HuH-7 (cell line): ENCODE results near the gene TGFBR3.

Experiments
- DNase-seq: peaks from one replicate; pipeline ENCODE4 v3.0.0; 2011; ENCODE audit warnings: low spot score

Gene TGFBR3

GRCh38 chr1:91732291-91733107, 153.5 kb downstream of the TGFBR3 start:
- no peak for DNase-seq

GRCh38 chr1:91731815-91732214, 154.1 kb downstream of the TGFBR3 start:
- DNase-seq: no peak

DNA sequence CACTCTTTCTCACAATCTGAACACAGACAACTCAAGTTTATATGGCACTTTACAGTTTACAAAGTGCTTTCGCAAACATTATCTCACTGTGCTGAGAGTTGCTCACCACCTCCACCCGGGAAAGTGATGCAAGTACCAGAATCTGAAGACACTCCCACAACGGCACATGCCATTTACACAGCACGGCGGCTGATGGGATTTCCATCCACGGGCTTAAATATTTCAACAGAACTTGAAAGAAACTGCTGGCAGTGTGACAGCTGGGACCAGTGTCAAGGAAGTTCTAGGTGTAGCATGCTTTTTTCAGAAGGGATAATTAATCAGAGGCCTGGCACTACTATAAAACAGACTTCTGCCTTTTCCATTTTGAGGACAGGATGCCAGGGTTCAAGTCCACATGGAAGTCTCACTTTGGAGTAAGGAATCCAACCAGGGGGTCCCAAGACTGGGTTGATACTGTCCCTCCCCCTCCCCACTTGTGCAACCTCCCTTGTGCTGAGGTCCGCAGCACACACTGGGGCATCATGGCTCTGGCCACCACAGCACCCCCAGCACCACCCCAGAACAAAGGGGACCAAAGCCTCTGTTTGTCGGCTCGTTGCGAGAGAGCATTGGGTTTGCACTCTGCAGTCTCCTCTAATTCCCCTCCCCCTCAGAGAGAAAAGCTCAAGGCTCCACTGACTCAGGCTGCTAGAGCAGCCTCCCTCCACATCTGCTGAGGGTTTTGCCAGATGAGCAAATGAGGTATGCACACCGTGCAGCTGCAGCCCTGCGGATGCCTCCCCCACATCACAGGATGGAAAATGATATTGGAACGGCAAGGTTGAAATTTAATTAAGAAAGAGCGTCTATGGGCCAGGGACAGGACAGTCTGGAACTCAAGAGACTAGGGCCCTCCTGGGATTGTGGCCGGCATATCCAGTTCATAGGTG, 154.9 kb downstream of the TGFBR3 start:
- DNase-seq: peak; percentile 26

GRCh38 chr1:91729621-91730358, 156.2 kb downstream of the TGFBR3 start:
- DNase-seq: no peak

DNA sequence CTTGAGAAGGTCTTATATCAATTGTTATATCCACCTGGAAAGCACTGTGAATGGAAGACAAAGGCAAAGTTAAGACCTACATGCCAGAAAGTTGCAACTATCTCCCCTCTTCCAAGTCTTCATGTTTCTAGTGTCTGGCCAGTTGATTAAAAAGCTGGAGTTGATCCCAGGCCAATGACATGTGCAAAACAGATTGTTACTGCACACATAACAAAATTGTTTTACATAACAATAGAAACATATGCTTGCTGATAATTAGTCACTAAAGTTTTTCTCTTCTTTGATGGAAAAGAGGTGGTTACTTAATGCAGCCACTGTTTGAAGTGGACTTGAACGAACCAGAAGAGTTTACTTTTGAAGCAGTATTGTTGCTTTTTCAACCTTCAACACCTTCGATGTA, 158.2 kb downstream of the TGFBR3 start:
- no peak for DNase-seq

DNA sequence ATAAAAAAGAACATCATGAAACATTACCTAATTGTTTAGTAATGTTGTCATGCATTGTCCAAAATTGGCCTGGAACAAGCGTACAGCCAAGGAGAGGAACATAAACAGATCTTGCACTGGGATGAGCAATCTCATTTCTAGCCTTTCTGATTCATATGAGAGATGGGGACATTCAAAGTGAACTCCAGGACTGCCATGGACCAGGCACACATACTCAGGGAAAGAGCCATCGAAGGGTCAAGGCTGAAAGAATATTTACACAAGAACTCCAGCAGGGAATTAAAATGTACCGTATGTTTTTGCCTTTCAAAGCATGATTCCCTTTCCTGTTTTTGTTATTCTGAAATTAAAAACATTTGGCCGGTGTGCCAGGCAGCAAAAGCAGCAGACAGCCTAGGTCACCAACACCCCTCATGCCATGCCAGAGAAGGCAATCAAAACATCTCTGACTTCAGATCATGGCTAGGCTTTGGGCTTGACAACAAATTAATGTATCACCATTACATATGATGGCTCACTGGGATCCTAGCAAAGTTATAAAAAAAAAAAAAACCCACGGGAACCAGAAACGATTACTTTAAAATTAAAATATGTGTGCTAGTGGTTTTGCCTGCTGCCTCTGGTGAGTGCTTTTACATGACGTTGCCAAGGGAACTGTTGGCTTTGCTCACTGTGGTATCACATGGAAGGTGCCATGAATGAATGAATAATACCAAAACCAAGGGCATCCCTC, 159.8 kb downstream of the TGFBR3 start:
- no peak for DNase-seq

DNA sequence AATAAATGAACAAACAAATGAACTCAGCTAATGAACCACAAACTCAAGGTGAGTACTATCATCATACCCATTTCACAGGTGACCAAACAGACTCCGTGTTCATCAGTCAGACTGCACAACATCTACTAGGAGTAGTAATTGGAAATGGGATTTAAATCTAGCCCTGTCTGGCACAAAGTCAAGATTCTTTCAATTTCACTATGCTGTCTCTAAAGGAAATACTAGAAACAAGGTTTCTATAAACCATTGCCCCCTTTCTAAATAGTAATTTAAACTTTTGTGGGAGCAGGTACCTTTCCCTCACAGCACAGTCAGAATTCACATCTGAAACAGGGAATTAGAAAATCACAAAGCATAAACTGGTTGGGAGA, 160.3 kb downstream of the TGFBR3 start:
- no peak for DNase-seq

DNA sequence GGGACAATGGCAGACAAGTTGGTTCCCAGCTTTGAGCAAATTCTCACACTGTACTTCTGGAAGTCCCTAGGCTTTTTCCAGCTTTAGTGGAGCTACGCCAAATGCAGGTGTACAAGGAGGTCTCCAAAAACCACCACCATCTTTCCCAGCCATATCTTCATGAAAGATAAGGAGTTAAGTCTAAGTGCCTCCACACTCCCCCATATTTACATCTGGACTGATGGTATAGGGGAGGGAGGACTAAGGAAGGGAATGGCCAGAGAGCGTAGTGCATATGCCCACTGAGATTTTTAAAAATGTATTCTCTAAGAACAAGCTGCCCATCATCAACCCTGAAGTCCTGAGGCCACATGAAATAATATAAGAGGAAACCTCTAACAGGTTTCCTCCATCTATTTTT, 161.3 kb downstream of the TGFBR3 start:
- no peak for DNase-seq

DNA sequence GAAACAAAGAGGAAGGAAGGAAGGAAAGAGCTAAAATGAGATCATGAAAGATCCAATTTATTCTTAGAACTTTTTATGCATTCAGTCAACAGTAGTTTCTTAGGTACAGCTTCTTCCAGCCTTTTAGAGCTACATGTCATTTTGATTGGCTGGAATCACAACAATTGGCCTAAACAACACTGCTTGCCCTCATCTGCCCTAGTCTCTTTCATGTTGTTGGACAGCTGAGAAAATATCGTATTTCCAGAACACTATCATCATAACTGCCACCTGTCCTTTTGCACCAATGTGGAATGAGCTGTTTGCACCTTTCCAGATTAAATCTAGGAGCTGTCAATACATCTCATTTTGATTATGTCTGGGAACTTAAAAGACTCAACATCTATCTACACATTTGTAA, 161.7 kb downstream of the TGFBR3 start:
- no peak for DNase-seq

DNA sequence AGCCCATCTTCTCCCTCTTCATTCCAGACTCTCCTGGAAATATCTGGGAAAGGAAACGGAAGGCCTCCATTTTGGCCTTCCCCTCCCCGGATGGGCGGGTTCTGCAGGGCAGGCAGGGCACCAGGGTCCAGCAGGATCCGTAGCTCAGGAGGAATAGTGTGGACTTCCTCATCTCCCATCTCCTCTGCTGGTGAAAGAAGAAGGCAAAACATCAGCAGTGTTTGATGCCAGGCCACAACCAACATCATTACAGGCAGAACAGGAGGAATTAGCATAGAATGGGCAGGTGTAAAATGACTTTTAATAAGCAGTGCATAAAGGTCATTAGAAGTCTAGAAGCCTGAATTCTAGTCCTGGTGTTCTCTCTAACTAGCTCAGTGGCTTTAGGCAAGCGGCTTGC, 165.9 kb downstream of the TGFBR3 start:
- no peak for DNase-seq

- DNase-seq: peak; percentile 18
Observed at GRCh38 chr1:91718877-91719276, 167.1 kb downstream of the TGFBR3 start.

DNA sequence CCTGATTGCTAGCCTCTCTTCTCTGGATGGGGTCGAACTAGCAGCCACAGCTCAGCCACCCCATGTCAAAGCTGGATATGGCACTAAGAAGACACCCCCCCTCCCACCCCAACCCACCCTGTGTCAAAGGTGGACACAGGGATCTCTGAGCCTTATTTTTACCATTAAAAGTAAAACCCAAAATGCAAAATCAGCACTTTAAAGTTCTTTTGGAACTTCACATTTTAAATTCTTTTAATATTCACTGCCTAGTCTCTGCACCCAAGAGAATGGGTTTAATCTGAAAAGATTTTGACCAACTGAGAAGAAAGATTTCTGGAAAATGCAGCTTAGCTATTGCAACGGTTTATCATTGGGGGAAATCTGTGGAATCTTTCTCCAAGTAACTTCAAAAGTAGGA, 167.6 kb downstream of the TGFBR3 start:
- DNase-seq: no peak

DNA sequence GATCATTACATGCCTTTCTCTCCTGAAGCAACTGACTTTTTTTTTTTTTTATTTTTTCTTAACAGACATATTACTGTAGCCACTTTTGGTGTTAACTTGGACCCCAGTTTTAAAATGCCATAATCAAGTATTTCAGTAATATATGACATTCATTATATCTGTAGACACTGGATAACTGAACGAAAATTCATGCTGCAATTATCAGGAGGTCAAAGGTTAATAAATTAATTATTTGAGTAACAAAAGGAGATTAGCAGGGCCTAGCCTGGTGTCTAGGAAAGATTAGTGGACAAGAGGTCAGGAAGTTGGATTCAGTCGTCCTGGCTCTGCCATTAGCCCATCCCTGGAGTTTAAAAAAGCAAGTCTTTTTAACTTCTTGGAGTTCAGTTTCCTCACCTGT, 168.1 kb downstream of the TGFBR3 start:
- no peak for DNase-seq

- DNase-seq: no peak
Observed at GRCh38 chr1:91716339-91716738, 169.6 kb downstream of the TGFBR3 start.

DNA sequence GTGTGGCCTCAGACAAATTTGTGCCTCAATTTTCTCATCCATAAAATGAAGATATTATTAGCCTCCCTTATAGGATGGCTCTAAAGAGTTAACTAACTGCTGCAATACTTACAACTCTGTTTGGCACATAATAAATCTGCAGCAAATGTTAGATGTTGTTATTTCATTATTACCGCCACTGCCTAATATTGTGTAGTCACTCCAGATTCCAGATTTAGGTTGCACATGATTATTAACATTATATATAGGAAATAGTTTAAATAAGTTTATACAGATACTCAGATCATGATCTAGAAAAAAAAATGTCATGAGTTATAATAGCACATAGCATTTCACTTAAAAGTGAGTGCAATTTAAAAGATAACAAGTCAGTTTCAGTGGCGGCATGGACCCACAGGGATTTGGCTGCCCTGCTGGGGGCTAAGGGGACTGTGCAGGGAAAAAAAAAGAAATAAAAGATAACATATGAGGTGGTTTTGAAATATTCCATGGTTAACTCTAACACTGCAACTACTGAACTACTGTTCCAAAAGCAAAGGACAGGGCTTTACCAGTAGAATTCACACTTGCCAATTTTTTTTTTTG, 170.4 kb downstream of the TGFBR3 start:
- DNase-seq: no peak

DNA sequence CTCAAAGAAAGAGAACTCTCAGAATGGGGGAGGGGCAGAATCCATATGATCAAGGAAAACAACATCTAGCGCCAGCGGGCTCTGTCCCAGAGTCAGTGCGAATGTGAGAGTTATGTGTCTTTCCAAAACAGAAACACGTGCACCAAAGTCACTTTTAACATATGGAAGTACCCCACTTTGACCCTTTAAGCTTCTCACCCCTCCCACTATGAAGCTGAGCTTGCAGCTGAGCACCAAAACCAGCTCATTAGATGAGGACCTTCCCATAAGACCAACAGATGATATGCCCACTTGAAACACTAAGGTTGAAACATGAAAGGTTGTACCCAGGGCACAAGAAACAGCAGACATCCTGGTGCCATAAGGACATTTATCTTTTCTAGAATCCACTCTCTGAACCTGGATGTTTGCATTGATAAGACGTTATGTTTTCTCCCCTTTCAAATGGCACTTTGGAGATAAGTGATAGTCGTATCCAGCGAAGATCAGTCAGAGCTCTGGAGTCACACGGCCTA, 171.0 kb downstream of the TGFBR3 start:
- no peak for DNase-seq

DNA sequence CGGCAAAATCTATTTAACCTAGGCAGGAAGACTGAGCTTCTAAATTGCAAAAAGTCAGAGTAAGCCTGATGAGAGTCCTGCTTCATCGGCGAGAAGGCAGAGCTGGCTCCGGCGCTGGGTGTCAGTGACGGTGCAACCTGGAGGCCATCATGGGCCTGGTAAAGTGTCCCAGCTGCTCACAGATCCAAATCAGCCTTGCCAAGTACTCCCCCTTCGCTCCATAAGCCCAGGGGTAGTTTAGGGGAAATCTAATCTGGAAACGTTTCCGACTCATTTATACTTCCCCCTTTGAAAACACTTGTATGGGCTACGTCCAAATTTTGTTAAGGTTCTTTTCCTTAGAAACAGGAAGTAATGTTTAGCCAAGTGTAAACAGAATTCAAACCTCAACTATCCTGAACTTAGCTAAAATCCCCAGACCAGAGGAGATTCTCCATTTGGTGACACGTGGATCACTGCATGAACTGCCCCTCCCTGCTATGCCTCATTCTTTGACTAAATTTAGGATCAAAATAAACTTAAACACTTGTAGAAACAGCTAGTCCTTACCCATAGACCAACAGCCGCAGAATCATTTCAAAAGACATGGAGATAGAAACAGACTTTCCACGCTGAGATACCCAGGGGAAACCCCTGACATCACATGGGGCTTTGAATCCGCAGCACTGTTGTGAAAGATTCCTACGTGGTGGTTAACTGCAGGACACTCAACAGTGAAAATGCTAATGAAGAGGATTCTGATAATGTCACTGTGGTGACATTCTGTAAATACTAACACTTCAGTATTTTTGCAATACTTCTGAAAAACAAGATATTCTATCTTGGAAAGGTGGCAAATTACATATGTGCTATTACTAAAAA, 172.7 kb downstream of the TGFBR3 start:
- no peak for DNase-seq

- DNase-seq: no peak
Observed at GRCh38 chr1:91712393-91712792, 173.6 kb downstream of the TGFBR3 start.

GRCh38 chr1:91711504-91712247, 174.3 kb downstream of the TGFBR3 start:
- DNase-seq: no peak

- DNase-seq: no peak
Observed at GRCh38 chr1:91710261-91710660, 175.7 kb downstream of the TGFBR3 start.
